ENCODE data around the gene TTN.

TTN gene

DNA sequence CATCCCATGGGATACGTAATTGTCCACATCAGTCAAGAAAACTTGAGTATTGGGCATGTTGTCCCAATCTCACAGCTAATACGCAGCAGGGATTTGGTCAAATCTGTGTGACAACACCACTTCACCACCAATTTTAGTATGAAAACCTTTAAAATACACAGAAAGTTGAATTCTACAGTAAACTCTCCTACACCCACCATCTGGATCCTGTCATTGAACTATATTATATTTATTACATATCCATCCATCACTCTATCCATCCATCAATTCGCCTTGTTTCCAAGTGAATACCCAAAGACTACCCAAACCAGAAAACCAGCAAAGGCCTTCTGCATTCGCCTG lies 328.0 kb downstream of the TTN start:
- no peak for DNase-seq (ENCODE audit: low read depth)
- TF ChIP-seq, protein P1, sequence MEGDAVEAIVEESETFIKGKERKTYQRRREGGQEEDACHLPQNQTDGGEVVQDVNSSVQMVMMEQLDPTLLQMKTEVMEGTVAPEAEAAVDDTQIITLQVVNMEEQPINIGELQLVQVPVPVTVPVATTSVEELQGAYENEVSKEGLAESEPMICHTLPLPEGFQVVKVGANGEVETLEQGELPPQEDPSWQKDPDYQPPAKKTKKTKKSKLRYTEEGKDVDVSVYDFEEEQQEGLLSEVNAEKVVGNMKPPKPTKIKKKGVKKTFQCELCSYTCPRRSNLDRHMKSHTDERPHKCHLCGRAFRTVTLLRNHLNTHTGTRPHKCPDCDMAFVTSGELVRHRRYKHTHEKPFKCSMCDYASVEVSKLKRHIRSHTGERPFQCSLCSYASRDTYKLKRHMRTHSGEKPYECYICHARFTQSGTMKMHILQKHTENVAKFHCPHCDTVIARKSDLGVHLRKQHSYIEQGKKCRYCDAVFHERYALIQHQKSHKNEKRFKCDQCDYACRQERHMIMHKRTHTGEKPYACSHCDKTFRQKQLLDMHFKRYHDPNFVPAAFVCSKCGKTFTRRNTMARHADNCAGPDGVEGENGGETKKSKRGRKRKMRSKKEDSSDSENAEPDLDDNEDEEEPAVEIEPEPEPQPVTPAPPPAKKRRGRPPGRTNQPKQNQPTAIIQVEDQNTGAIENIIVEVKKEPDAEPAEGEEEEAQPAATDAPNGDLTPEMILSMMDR (IDR thresholded peaks at IDR 0.05; ENCODE audit: insufficient read depth, low read depth, low read length, missing control alignments) = no peak
- peak overlapping the region; percentile 98 for H3K4me3 ChIP-seq (ENCODE audit: low read length)

GRCh38 chr2:178478439-178479274 lies 328.6 kb downstream of the TTN start, which contains the start of gene FKBP7:
Gene FKBP7, minus strand, starts transcription at chr2:178478600. Its CDS starts 101 bp downstream, at chr2:178478499.
- H3K4me3 ChIP-seq (ENCODE audit: low read length) = peak within 1 kb of the TSS; percentile 98
- peak; percentile 76 for DNase-seq (ENCODE audit: low read depth)
- TF ChIP-seq, protein P1 (IDR thresholded peaks at IDR 0.05; ENCODE audit: insufficient read depth, low read depth, low read length, missing control alignments) = peak; percentile 74

DNA sequence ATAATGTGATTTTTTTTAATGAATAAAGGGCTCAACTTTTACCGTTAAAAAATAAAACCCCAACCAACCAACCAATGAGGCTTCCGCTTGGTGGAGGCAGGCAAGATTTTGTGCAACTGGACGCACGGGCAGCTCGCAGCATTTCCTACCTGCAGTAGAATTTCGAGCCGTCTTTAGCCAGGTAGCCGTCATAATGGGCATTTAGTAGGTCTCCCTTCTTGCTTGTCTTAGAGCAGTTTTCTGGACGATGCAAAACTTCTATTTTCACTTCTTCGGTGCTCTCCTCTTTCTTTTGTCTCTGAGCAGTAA lies 329.1 kb downstream of the TTN start:
- DNase-seq (ENCODE audit: low read depth) = peak; percentile 15
- H3K4me3 ChIP-seq (ENCODE audit: low read length) = peak overlapping the region; percentile 98
- TF ChIP-seq, protein P1 (IDR thresholded peaks at IDR 0.05; ENCODE audit: insufficient read depth, low read depth, low read length, missing control alignments) = no peak

DNA sequence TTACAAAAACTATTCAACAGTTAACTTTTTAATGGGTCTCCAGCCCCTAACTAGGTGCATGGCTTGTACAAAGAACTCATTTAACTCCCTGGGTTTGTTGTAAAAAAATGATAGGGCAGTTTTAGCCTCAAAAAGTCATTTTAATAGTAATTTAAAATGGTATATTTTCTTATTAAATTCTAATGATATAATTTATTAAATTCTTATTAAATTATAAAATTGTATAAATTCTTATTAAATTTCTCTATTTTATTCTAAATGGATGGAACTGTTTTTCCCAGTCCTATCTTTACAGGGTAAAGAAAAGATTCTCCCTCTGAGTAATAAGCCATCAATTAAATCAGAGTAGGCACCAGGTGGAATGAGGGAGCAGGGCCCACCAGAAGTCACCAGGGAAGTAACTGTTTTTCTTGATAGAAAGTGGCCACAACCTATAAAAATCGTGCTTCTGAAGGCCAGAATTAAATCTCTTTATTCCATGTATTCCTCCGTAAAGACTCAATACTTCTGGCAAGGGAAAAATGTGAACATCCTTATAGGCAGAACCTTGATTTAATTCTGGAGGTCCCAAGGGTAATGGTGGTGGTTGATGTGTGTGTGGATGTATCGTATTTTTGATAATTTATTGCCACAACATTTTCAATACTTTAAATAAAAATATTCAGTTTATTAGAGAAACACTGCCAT lies 329.6 kb downstream of the TTN start:
- no peak for DNase-seq (ENCODE audit: low read depth)
- H3K4me3 ChIP-seq (ENCODE audit: low read length) = peak overlapping the region; percentile 98
- TF ChIP-seq, protein P1 (IDR thresholded peaks at IDR 0.05; ENCODE audit: insufficient read depth, low read depth, low read length, missing control alignments) = no peak

GRCh38 chr2:178476477-178476876 lies 330.7 kb downstream of the TTN start:
- no peak for DNase-seq (ENCODE audit: low read depth)
- no peak overlapping the region for H3K4me3 ChIP-seq (ENCODE audit: low read length)
- TF ChIP-seq, protein P1 (IDR thresholded peaks at IDR 0.05; ENCODE audit: insufficient read depth, low read depth, low read length, missing control alignments) = no peak
